GM23338 (cell line): ENCODE results near the gene PIGC. TPM values are rescaled to one million over a fixed set of nuclear protein-coding genes. Genes with fewer than 3 reads are reported as not detected.

Experiments used
- ATAC-seq: fragments of 200-7000 bp; cut with Tn5 transposase; 3 replicates; pipeline ENCODE4 v1.9.1; 2020
- DNase-seq: peaks from one replicate; pipeline ENCODE4 v3.0.0-alpha.2; 2015; ENCODE audit warnings: low spot score
- H2AFZ ChIP-seq: fragments of 200-600 bp; sonication (generic); 2 replicates; pipeline ENCODE4 v1.8.0; 2016; ENCODE audit warnings: antibody characterized with exemption, mild to moderate bottlenecking, moderate library complexity
- H3F3A ChIP-seq: fragments of 200-600 bp; sonication (generic); replicated peaks from 2 replicates; pipeline ENCODE4 v1.8.0; 2017; ENCODE audit warnings: antibody characterized with exemption, mixed run types, low read depth
- H3K27ac ChIP-seq: fragments of 200-600 bp; sonication (generic); 2 replicates; pipeline ENCODE4 v1.6.1; 2016; ENCODE audit warnings: low read depth
- H3K27me3 ChIP-seq: fragments of 200-600 bp; sonication (generic); 2 replicates; pipeline ENCODE4 v1.8.0; 2016; ENCODE audit warnings: mild to moderate bottlenecking, mixed run types, moderate library complexity; ENCODE audit not compliant: insufficient read depth
- H3K36me3 ChIP-seq: fragments of 200-600 bp; sonication (generic); 2 replicates; pipeline ENCODE4 v1.8.0; 2016; ENCODE audit warnings: mild to moderate bottlenecking; ENCODE audit not compliant: insufficient read depth
- H3K4me1 ChIP-seq: fragments of 200-600 bp; sonication (generic); 2 replicates; pipeline ENCODE4 v1.8.0; 2016; ENCODE audit warnings: mild to moderate bottlenecking, moderate library complexity; ENCODE audit not compliant: insufficient read depth
- H3K4me2 ChIP-seq: fragments of 200-600 bp; sonication (generic); 2 replicates; pipeline ENCODE4 v1.7.1; 2017; ENCODE audit warnings: mixed run types
- H3K4me3 ChIP-seq: fragments of 200-600 bp; sonication (generic); 2 replicates; pipeline ENCODE4 v1.6.1; 2016; ENCODE audit warnings: mixed run types
- H3K79me2 ChIP-seq: fragments of 200-600 bp; sonication (generic); replicated peaks from 2 replicates; pipeline ENCODE4 v1.8.0; 2017; ENCODE audit warnings: mild to moderate bottlenecking; ENCODE audit not compliant: insufficient read depth
- H3K9me2 ChIP-seq: fragments of 200-600 bp; sonication (generic); 2 replicates; pipeline ENCODE4 v1.8.0; 2017; ENCODE audit not compliant: insufficient read depth
- H4K20me1 ChIP-seq: fragments of 200-600 bp; sonication (generic); replicated peaks from 2 replicates; pipeline ENCODE4 v1.8.0; 2017; ENCODE audit warnings: mild to moderate bottlenecking; ENCODE audit not compliant: insufficient read depth
- H3K27ac Mint-ChIP-seq: 2 replicates; pipeline ENCODE4 v1.8.0; 2020; ENCODE audit warnings: inconsistent platforms, mild to moderate bottlenecking, moderate library complexity, mixed read lengths
- H3K27me3 Mint-ChIP-seq: 3 replicates; pipeline ENCODE4 v1.8.0; 2022; ENCODE audit warnings: low read depth, mild to moderate bottlenecking, moderate library complexity, mixed read lengths, inconsistent platforms; ENCODE audit not compliant: insufficient read depth, poor library complexity
- H3K36me3 Mint-ChIP-seq: 3 replicates; pipeline ENCODE4 v1.8.0; 2021; ENCODE audit warnings: low read depth, mild to moderate bottlenecking, inconsistent platforms, moderate library complexity, mixed read lengths
- H3K4me1 Mint-ChIP-seq: 3 replicates; pipeline ENCODE4 v1.8.0; 2020; ENCODE audit warnings: mild to moderate bottlenecking, inconsistent platforms, mixed read lengths
- H3K4me3 Mint-ChIP-seq: 3 replicates; pipeline ENCODE4 v1.8.0; 2021; ENCODE audit warnings: moderate library complexity, mild to moderate bottlenecking, inconsistent platforms, mixed read lengths
- H3K9me3 Mint-ChIP-seq: 3 replicates; pipeline ENCODE4 v1.8.0; 2020; ENCODE audit warnings: moderate library complexity, mild to moderate bottlenecking, inconsistent platforms, mixed read lengths
- CREB1 ChIP-seq: fragments of 250-450 bp; sonication (Bioruptor Pico); IDR thresholded peaks from 2 replicates; pipeline ENCODE4 v1.5.0; 2020; ENCODE audit warnings: low read depth, mild to moderate bottlenecking, moderate library complexity
- EZH2 ChIP-seq: fragments of 200-600 bp; sonication (generic); IDR thresholded peaks from one replicate; pipeline ENCODE4 v1.8.0; 2017; ENCODE audit warnings: antibody characterized with exemption, mild to moderate bottlenecking, low read depth; ENCODE audit not compliant: unreplicated experiment
- EZH2phosphoT487 ChIP-seq: fragments of 200-600 bp; sonication (generic); IDR thresholded peaks from one replicate; pipeline ENCODE4 v1.8.1; 2018; ENCODE audit warnings: antibody characterized with exemption; ENCODE audit not compliant: unreplicated experiment
- JUNB ChIP-seq: IDR thresholded peaks from one replicate; pipeline ENCODE4 v1.6.1; 2016; ENCODE audit warnings: antibody characterized with exemption; ENCODE audit not compliant: unreplicated experiment
- NANOG ChIP-seq: IDR thresholded peaks from 2 replicates; pipeline ENCODE4 v1.6.1; 2016; ENCODE audit warnings: antibody characterized with exemption, borderline replicate concordance
- POLR2AphosphoS5 ChIP-seq: IDR thresholded peaks from 2 replicates; pipeline ENCODE4 v1.6.1; 2016; ENCODE audit warnings: antibody characterized with exemption, low read depth
- REST ChIP-seq: IDR thresholded peaks from one replicate; pipeline ENCODE4 v1.6.1; 2018; ENCODE audit warnings: antibody characterized with exemption; ENCODE audit not compliant: unreplicated experiment
- STAT1 ChIP-seq: IDR thresholded peaks from one replicate; pipeline ENCODE4 v1.6.1; 2016; ENCODE audit warnings: antibody characterized with exemption; ENCODE audit not compliant: unreplicated experiment
- ZNF114 ChIP-seq: fragments of 250-450 bp; sonication (Bioruptor Pico); IDR thresholded peaks from 2 replicates; pipeline ENCODE4 v1.5.0; 2020; ENCODE audit warnings: mild to moderate bottlenecking, moderate library complexity
- ZNF331 ChIP-seq: fragments of 250-450 bp; sonication (Bioruptor Pico); IDR thresholded peaks from 2 replicates; pipeline ENCODE4 v1.5.0; 2020; ENCODE audit warnings: low read depth, mild to moderate bottlenecking, moderate library complexity
- ZNF462 ChIP-seq: fragments of 250-450 bp; sonication (Bioruptor Pico); IDR thresholded peaks from 2 replicates; pipeline ENCODE4 v1.5.0; 2020; ENCODE audit warnings: mild to moderate bottlenecking, moderate library complexity
- polyA plus RNA-seq: library from polyadenylated mRNA; unstranded; fragments of >200 nt; fragmentation: Nextera tagmentation; extraction: Ambion mirVana; gene quantifications from 2 replicates; pipeline ENCODE4 v1.2.1, GENCODE V29; 2016
- total RNA-seq: library from RNA; depleted of rRNA; stranded (reverse); fragments of >200 nt; shearing (Covaris generic); gene quantifications from 2 replicates; pipeline ENCODE4 v1.2.3, GENCODE V29; 2014
- TF ChIP-seq, protein P1 (sequence below): IDR thresholded peaks from 2 replicates; pipeline ENCODE4 v1.6.1; 2016; ENCODE audit warnings: antibody characterized with exemption
- TF ChIP-seq, protein P2 (sequence below), 2 experiments: fragments of 200-600 bp in 1 of 2; sonication (generic) in 1 of 2; conservative IDR thresholded peaks; 2 replicates each; pipeline versions ENCODE4 v1.5.1 to v1.6.1; 2016 to 2017; ENCODE audit warnings: antibody characterized with exemption in 2 of 2, low read depth in 2 of 2, mild to moderate bottlenecking in 2 of 2, moderate library complexity in 1 of 2

PIGC gene
- total and polyA plus RNA-seq, 2 experiments from 2014 or later, result 22.5 to 28.1 TPM

DNA sequence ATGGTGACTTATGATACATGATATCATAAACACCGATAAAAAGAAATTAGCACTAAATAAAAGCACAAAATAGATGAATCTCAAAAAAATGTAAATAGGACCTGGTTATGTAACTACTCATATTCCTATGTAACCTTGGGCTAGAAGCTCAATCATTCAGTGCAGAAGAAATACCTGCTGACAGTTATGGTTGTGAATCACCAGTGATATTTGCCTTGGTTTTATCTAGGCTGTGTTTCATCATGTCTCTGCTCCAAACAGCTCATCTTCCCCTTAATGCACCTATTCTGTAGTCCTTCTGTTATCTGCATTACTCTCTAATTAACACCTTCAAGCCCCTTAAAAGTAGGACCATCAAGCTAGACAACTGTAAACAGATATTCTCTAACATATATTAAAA, 16.3 kb upstream of the PIGC start:
- Histone ChIP-seq H3K9me2 (peaks cover 7% of the 10 kb centered on the region; the same call in 1 of the 2 replicates), H3F3A (no peaks in the 10 kb centered on the region), H3K4me2 (no peak overlapping the region), H3K4me3 (no peak overlapping the region), H3K27ac (no peak overlapping the region), H3K36me3 (no peaks in the 10 kb centered on the region), H2AFZ (no peak overlapping the region), H3K79me2 (no peaks in the 10 kb centered on the region), H3K4me1 (no peaks in the 10 kb centered on the region), H4K20me1 (no peaks in the 10 kb centered on the region), H3K27me3 (no peaks in the 10 kb centered on the region)
- H3K36me3 Mint-ChIP-seq, result no peaks in the 10 kb centered on the region
- no peaks in the 10 kb centered on the region for H3K9me3 Mint-ChIP-seq
- H3K27ac Mint-ChIP-seq, result no peak overlapping the region
- DNase-seq (no peak), ATAC-seq (no peak)
- no peak for TF ChIP-seq CREB1
- no peak for TF ChIP-seq ZNF331 (CRISPR knock-in tag)
- no peak for TF ChIP-seq ZNF462 (CRISPR knock-in tag)
- TF ChIP-seq EZH2, result no peak
- TF ChIP-seq JUNB, result no peak
- TF ChIP-seq, protein P1, sequence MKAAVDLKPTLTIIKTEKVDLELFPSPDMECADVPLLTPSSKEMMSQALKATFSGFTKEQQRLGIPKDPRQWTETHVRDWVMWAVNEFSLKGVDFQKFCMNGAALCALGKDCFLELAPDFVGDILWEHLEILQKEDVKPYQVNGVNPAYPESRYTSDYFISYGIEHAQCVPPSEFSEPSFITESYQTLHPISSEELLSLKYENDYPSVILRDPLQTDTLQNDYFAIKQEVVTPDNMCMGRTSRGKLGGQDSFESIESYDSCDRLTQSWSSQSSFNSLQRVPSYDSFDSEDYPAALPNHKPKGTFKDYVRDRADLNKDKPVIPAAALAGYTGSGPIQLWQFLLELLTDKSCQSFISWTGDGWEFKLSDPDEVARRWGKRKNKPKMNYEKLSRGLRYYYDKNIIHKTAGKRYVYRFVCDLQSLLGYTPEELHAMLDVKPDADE, result no peak
- no peak for TF ChIP-seq NANOG
- TF ChIP-seq EZH2phosphoT487, result no peak
- no peak for TF ChIP-seq STAT1
- no peak for TF ChIP-seq REST
- TF ChIP-seq ZNF114 (CRISPR knock-in tag), result no peak
- TF ChIP-seq, protein P2, sequence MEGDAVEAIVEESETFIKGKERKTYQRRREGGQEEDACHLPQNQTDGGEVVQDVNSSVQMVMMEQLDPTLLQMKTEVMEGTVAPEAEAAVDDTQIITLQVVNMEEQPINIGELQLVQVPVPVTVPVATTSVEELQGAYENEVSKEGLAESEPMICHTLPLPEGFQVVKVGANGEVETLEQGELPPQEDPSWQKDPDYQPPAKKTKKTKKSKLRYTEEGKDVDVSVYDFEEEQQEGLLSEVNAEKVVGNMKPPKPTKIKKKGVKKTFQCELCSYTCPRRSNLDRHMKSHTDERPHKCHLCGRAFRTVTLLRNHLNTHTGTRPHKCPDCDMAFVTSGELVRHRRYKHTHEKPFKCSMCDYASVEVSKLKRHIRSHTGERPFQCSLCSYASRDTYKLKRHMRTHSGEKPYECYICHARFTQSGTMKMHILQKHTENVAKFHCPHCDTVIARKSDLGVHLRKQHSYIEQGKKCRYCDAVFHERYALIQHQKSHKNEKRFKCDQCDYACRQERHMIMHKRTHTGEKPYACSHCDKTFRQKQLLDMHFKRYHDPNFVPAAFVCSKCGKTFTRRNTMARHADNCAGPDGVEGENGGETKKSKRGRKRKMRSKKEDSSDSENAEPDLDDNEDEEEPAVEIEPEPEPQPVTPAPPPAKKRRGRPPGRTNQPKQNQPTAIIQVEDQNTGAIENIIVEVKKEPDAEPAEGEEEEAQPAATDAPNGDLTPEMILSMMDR (conservative IDR thresholded peaks at IDR 0.05; ENCODE audit: low read depth in 2 of 2), result no peak
- TF ChIP-seq POLR2AphosphoS5, result no peak
- H3K4me1 Mint-ChIP-seq, result peaks cover 3% of the 10 kb centered on the region
- H3K27me3 Mint-ChIP-seq, result no peaks in the 10 kb centered on the region
- H3K4me3 Mint-ChIP-seq, result no peak overlapping the region
